WTC11 (cell line): ENCODE results near the gene ZNF678. TPM values are rescaled to one million over a fixed set of nuclear protein-coding genes. Genes with fewer than 3 reads are reported as not detected.

ENCODE experiments used
- ATAC-seq: fragments of 200-7000 bp; cut with Tn5 transposase; 2 replicates; pipeline ENCODE4 v1.10.0; 2021; ENCODE audit warnings: mild to moderate bottlenecking, moderate library complexity
- CTCF ChIA-PET: fragments of 300-600 bp; sonication (Branson Sonifier 250); formaldehyde crosslinking; loops from one replicate; lab custom pipeline; 2021; ENCODE audit warnings: antibody characterized with exemption; lab: Charles Lee
- POLR2A ChIA-PET: fragments of 350-600 bp; sonication (Branson Sonifier 250); formaldehyde crosslinking; loops from one replicate; lab custom pipeline; 2021; ENCODE audit warnings: antibody characterized with exemption; lab: Charles Lee
- DNase-seq: peaks from one replicate; pipeline ENCODE4 v3.0.0; 2021; ENCODE audit warnings: low spot score
- H3K27ac Mint-ChIP-seq: 2 replicates; pipeline ENCODE4 v1.8.0; 2021; ENCODE audit warnings: mixed read lengths
- H3K27me3 Mint-ChIP-seq: 2 replicates; pipeline ENCODE4 v1.8.0; 2021; ENCODE audit warnings: low read depth, mild to moderate bottlenecking, moderate library complexity, mixed read lengths
- H3K36me3 Mint-ChIP-seq: 2 replicates; pipeline ENCODE4 v1.8.0; 2021; ENCODE audit warnings: mixed read lengths
- H3K4me1 Mint-ChIP-seq: 2 replicates; pipeline ENCODE4 v1.8.0; 2022; ENCODE audit warnings: mixed read lengths
- H3K4me3 Mint-ChIP-seq: 2 replicates; pipeline ENCODE4 v1.8.0; 2021; ENCODE audit warnings: mild to moderate bottlenecking, moderate library complexity, mixed read lengths
- H3K9me3 Mint-ChIP-seq: 2 replicates; pipeline ENCODE4 v1.8.0; 2021; ENCODE audit warnings: mixed read lengths
- CREM ChIP-seq: sonication (generic); formaldehyde crosslinking; IDR thresholded peaks from 2 replicates; pipeline ENCODE4 v1.8.1; 2022; ENCODE audit warnings: mild to moderate bottlenecking, missing genetic modification reagents, moderate library complexity
- GABPB1 ChIP-seq: sonication (generic); formaldehyde crosslinking; IDR thresholded peaks from 2 replicates; pipeline ENCODE4 v1.8.1; 2023; ENCODE audit warnings: mild to moderate bottlenecking, missing genetic modification reagents
- IRF2 ChIP-seq: sonication (generic); formaldehyde crosslinking; IDR thresholded peaks from 2 replicates; pipeline ENCODE4 v1.8.0; 2022; ENCODE audit warnings: low read depth, missing genetic modification reagents, borderline replicate concordance
- MYBL2 ChIP-seq: sonication (generic); formaldehyde crosslinking; IDR thresholded peaks from 2 replicates; pipeline ENCODE4 v1.8.1; 2023; ENCODE audit warnings: mild to moderate bottlenecking, moderate library complexity, missing genetic modification reagents
- NR3C1 ChIP-seq: sonication (generic); formaldehyde crosslinking; conservative IDR thresholded peaks from 2 replicates; pipeline ENCODE4 v1.8.1; 2023; ENCODE audit warnings: low read depth, mild to moderate bottlenecking, missing genetic modification reagents
- PRRX2 ChIP-seq: fragments of 250-450 bp; sonication (Bioruptor Pico); IDR thresholded peaks from 2 replicates; pipeline ENCODE4 v1.8.0; 2021; ENCODE audit warnings: mild to moderate bottlenecking
- SOX15 ChIP-seq: fragments of 250-450 bp; sonication (Bioruptor Pico); IDR thresholded peaks from 2 replicates; pipeline ENCODE4 v1.9.0; 2021; ENCODE audit warnings: mild to moderate bottlenecking
- TCF7 ChIP-seq: sonication (generic); formaldehyde crosslinking; IDR thresholded peaks from 2 replicates; pipeline ENCODE4 v1.8.0; 2022; ENCODE audit warnings: mild to moderate bottlenecking, low read depth, missing genetic modification reagents, moderate library complexity
- TEAD1 ChIP-seq: sonication (generic); formaldehyde crosslinking; IDR thresholded peaks from 2 replicates; pipeline ENCODE4 v1.8.0; 2022; ENCODE audit warnings: mild to moderate bottlenecking, missing genetic modification reagents
- ZNF121 ChIP-seq: sonication (generic); formaldehyde crosslinking; IDR thresholded peaks from 2 replicates; pipeline ENCODE4 v1.8.0; 2023; ENCODE audit warnings: missing genetic modification reagents
- ZNF423 ChIP-seq: fragments of 250-450 bp; sonication (Bioruptor Pico); IDR thresholded peaks from 2 replicates; pipeline ENCODE4 v2.1.2; 2022; ENCODE audit warnings: mild to moderate bottlenecking, moderate library complexity
- total RNA-seq: library from RNA; stranded (reverse); gene quantifications from 3 replicates; pipeline ENCODE4 v1.2.3, GENCODE V29; 2021
- TF ChIP-seq, protein P1 (sequence below): sonication (generic); formaldehyde crosslinking; IDR thresholded peaks from 2 replicates; pipeline ENCODE4 v1.8.1; 2023; ENCODE audit warnings: mild to moderate bottlenecking, missing genetic modification reagents, borderline replicate concordance
- TF ChIP-seq, protein P2 (sequence below): fragments of 250-450 bp; sonication (Bioruptor Pico); IDR thresholded peaks from 2 replicates; pipeline ENCODE4 v1.9.0; 2021; ENCODE audit warnings: mild to moderate bottlenecking, borderline replicate concordance
- TF ChIP-seq, protein P3 (sequence below): sonication (generic); formaldehyde crosslinking; IDR thresholded peaks from 2 replicates; pipeline ENCODE4 v1.8.0; 2022; ENCODE audit warnings: missing genetic modification reagents
- TF ChIP-seq, protein P4 (sequence below): sonication (generic); formaldehyde crosslinking; IDR thresholded peaks from 2 replicates; pipeline ENCODE4 v1.8.1; 2022; ENCODE audit warnings: mild to moderate bottlenecking, moderate library complexity, missing genetic modification reagents
- TF ChIP-seq, protein P5 (sequence below): sonication (generic); formaldehyde crosslinking; IDR thresholded peaks from 2 replicates; pipeline ENCODE4 v1.8.1; 2023; ENCODE audit warnings: mild to moderate bottlenecking, missing genetic modification reagents
- TF ChIP-seq, protein P6 (sequence below): fragments of 250-450 bp; sonication (Bioruptor Pico); IDR thresholded peaks from 2 replicates; pipeline ENCODE4 v1.8.0; 2021; ENCODE audit warnings: mild to moderate bottlenecking

Gene ZNF678
- total RNA-seq, 1 experiment from 2014 or later: 28.9 TPM

DNA sequence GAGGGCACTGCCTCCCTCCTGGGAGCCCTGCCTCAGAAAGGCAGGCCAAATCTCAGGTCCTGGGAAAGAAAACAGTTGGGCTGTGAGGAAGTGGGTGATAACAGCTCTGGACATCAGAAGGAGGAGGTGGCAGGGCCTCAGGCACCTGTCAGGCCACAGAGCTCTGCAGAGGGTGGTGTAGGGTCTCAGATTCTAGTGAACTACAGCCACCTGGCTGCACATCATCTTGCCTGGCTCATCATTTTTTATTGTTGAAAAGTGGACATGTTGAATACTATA is 15.3 kb upstream of the ZNF678 start:
- Mint-ChIP-seq H3K4me3 (no peak overlapping the region), H3K36me3 (peaks cover 21% of the 10 kb centered on the region), H3K9me3 (peaks cover 35% of the 10 kb centered on the region), H3K4me1 (no peaks in the 10 kb centered on the region), H3K27me3 (peaks cover 23% of the 10 kb centered on the region), H3K27ac (no peak overlapping the region)
- CTCF ChIA-PET: interaction anchor here (1.1 kb wide), 1 partner anchor 345 kb away, joined by 3 read pairs; no protein-coding TSS in a partner anchor
- POLR2A ChIA-PET: no interaction called here
- DNase-seq: no peak
- TF ChIP-seq, protein P1, sequence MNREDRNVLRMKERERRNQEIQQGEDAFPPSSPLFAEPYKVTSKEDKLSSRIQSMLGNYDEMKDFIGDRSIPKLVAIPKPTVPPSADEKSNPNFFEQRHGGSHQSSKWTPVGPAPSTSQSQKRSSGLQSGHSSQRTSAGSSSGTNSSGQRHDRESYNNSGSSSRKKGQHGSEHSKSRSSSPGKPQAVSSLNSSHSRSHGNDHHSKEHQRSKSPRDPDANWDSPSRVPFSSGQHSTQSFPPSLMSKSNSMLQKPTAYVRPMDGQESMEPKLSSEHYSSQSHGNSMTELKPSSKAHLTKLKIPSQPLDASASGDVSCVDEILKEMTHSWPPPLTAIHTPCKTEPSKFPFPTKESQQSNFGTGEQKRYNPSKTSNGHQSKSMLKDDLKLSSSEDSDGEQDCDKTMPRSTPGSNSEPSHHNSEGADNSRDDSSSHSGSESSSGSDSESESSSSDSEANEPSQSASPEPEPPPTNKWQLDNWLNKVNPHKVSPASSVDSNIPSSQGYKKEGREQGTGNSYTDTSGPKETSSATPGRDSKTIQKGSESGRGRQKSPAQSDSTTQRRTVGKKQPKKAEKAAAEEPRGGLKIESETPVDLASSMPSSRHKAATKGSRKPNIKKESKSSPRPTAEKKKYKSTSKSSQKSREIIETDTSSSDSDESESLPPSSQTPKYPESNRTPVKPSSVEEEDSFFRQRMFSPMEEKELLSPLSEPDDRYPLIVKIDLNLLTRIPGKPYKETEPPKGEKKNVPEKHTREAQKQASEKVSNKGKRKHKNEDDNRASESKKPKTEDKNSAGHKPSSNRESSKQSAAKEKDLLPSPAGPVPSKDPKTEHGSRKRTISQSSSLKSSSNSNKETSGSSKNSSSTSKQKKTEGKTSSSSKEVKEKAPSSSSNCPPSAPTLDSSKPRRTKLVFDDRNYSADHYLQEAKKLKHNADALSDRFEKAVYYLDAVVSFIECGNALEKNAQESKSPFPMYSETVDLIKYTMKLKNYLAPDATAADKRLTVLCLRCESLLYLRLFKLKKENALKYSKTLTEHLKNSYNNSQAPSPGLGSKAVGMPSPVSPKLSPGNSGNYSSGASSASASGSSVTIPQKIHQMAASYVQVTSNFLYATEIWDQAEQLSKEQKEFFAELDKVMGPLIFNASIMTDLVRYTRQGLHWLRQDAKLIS (CRISPR knock-in tag): no peak
- TF ChIP-seq, protein P2, sequence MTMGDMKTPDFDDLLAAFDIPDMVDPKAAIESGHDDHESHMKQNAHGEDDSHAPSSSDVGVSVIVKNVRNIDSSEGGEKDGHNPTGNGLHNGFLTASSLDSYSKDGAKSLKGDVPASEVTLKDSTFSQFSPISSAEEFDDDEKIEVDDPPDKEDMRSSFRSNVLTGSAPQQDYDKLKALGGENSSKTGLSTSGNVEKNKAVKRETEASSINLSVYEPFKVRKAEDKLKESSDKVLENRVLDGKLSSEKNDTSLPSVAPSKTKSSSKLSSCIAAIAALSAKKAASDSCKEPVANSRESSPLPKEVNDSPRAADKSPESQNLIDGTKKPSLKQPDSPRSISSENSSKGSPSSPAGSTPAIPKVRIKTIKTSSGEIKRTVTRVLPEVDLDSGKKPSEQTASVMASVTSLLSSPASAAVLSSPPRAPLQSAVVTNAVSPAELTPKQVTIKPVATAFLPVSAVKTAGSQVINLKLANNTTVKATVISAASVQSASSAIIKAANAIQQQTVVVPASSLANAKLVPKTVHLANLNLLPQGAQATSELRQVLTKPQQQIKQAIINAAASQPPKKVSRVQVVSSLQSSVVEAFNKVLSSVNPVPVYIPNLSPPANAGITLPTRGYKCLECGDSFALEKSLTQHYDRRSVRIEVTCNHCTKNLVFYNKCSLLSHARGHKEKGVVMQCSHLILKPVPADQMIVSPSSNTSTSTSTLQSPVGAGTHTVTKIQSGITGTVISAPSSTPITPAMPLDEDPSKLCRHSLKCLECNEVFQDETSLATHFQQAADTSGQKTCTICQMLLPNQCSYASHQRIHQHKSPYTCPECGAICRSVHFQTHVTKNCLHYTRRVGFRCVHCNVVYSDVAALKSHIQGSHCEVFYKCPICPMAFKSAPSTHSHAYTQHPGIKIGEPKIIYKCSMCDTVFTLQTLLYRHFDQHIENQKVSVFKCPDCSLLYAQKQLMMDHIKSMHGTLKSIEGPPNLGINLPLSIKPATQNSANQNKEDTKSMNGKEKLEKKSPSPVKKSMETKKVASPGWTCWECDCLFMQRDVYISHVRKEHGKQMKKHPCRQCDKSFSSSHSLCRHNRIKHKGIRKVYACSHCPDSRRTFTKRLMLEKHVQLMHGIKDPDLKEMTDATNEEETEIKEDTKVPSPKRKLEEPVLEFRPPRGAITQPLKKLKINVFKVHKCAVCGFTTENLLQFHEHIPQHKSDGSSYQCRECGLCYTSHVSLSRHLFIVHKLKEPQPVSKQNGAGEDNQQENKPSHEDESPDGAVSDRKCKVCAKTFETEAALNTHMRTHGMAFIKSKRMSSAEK (CRISPR knock-in tag): no peak
- no peak for ATAC-seq

DNA sequence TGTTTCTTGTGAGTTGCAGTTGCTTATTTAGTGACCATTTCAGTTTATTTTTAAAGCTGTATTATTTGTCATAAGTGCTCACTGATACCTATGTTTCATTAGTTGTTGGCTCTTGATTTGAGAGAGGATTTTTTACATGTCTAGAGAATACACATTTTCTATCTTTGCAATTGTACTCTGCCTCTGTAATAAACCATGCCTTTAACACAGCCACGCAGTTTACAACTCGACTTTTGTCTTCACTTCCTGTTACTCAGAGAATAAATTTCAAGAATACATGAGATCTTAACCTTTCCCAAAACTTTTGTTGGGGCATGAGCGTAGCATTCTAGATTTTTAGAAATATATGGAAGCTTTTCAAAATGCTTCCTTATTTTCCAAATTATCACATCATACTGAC is 14.9 kb upstream of the ZNF678 start:
- ATAC-seq (no peak), DNase-seq (no peak)
- ChIA-PET POLR2A (no interaction called here), CTCF (interaction anchor here (1.1 kb wide), 1 partner anchor 346 kb away, joined by 3 read pairs; no protein-coding TSS in a partner anchor)
- Mint-ChIP-seq H3K4me1 (no peaks in the 10 kb centered on the region), H3K36me3 (peaks cover 21% of the 10 kb centered on the region), H3K27ac (no peak overlapping the region), H3K27me3 (peaks cover 20% of the 10 kb centered on the region), H3K9me3 (peaks cover 39% of the 10 kb centered on the region), H3K4me3 (no peak overlapping the region)
- TF ChIP-seq NR3C1: no peak
- no peak for TF ChIP-seq ZNF121 (CRISPR knock-in tag)
- TF ChIP-seq, protein P3, sequence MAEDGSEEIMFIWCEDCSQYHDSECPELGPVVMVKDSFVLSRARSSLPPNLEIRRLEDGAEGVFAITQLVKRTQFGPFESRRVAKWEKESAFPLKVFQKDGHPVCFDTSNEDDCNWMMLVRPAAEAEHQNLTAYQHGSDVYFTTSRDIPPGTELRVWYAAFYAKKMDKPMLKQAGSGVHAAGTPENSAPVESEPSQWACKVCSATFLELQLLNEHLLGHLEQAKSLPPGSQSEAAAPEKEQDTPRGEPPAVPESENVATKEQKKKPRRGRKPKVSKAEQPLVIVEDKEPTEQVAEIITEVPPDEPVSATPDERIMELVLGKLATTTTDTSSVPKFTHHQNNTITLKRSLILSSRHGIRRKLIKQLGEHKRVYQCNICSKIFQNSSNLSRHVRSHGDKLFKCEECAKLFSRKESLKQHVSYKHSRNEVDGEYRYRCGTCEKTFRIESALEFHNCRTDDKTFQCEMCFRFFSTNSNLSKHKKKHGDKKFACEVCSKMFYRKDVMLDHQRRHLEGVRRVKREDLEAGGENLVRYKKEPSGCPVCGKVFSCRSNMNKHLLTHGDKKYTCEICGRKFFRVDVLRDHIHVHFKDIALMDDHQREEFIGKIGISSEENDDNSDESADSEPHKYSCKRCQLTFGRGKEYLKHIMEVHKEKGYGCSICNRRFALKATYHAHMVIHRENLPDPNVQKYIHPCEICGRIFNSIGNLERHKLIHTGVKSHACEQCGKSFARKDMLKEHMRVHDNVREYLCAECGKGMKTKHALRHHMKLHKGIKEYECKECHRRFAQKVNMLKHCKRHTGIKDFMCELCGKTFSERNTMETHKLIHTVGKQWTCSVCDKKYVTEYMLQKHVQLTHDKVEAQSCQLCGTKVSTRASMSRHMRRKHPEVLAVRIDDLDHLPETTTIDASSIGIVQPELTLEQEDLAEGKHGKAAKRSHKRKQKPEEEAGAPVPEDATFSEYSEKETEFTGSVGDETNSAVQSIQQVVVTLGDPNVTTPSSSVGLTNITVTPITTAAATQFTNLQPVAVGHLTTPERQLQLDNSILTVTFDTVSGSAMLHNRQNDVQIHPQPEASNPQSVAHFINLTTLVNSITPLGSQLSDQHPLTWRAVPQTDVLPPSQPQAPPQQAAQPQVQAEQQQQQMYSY (CRISPR knock-in tag): no peak
- no peak for TF ChIP-seq ZNF423 (CRISPR knock-in tag)

DNA sequence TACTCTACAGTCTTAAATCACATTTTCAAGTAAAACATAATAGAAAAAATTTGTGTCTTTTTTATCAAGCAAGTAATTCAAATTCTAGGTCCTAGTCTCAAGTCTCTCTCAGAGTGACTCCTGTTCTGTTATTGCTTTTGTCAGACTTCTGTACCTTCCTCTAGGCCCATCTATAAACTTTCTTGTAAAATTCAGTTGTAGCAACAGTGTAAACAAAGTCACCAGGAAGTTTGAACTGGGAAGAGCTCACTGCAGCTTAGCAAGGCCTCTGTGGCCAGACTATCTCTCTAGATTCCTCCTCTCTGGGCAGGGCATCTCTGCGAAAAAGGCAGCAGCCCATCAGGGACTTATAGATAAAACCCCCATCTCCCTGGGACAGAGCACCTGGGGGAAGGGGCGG is 13.5 kb upstream of the ZNF678 start:
- no peak overlapping the region for H3K4me3 Mint-ChIP-seq
- no peak for DNase-seq
- H3K36me3 Mint-ChIP-seq: peaks cover 21% of the 10 kb centered on the region
- ChIA-PET CTCF (no interaction called here), POLR2A (no interaction called here)
- ATAC-seq: no peak
- peaks cover 53% of the 10 kb centered on the region for H3K9me3 Mint-ChIP-seq
- H3K4me1 Mint-ChIP-seq: no peaks in the 10 kb centered on the region
- H3K27ac Mint-ChIP-seq: no peak overlapping the region
- TF ChIP-seq SOX15 (no peak), TCF7 (no peak), TEAD1 (CRISPR knock-in tag) (no peak), PRRX2 (CRISPR knock-in tag) (no peak), CREM (no peak), IRF2 (CRISPR knock-in tag) (no peak), MYBL2 (CRISPR knock-in tag) (no peak), GABPB1 (CRISPR knock-in tag) (no peak)
- TF ChIP-seq, protein P4, sequence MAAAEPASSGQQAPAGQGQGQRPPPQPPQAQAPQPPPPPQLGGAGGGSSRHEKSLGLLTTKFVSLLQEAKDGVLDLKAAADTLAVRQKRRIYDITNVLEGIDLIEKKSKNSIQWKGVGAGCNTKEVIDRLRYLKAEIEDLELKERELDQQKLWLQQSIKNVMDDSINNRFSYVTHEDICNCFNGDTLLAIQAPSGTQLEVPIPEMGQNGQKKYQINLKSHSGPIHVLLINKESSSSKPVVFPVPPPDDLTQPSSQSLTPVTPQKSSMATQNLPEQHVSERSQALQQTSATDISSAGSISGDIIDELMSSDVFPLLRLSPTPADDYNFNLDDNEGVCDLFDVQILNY (CRISPR knock-in tag): no peak
- TF ChIP-seq, protein P5, sequence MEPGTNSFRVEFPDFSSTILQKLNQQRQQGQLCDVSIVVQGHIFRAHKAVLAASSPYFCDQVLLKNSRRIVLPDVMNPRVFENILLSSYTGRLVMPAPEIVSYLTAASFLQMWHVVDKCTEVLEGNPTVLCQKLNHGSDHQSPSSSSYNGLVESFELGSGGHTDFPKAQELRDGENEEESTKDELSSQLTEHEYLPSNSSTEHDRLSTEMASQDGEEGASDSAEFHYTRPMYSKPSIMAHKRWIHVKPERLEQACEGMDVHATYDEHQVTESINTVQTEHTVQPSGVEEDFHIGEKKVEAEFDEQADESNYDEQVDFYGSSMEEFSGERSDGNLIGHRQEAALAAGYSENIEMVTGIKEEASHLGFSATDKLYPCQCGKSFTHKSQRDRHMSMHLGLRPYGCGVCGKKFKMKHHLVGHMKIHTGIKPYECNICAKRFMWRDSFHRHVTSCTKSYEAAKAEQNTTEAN: no peak
- TF ChIP-seq, protein P6, sequence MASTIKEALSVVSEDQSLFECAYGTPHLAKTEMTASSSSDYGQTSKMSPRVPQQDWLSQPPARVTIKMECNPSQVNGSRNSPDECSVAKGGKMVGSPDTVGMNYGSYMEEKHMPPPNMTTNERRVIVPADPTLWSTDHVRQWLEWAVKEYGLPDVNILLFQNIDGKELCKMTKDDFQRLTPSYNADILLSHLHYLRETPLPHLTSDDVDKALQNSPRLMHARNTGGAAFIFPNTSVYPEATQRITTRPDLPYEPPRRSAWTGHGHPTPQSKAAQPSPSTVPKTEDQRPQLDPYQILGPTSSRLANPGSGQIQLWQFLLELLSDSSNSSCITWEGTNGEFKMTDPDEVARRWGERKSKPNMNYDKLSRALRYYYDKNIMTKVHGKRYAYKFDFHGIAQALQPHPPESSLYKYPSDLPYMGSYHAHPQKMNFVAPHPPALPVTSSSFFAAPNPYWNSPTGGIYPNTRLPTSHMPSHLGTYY: no peak
- H3K27me3 Mint-ChIP-seq: peaks cover 26% of the 10 kb centered on the region
